Peyer's patch (tissue), 4 donors: ENCODE measurements around the gene ARL2BP. TPM values are rescaled to one million over a fixed set of nuclear protein-coding genes. Genes with fewer than 3 reads are reported as not detected.
"Not testable (repeated sequence)": the region's sequence is repeated elsewhere in the genome, so short reads cannot be mapped to it uniquely, and the experiment has no call there.

Source experiments
- DNase-seq, 3 donors: peaks; one replicate each; pipeline ENCODE4 v3.0.0-alpha.2; 2017 to 2019
- H3K27ac ChIP-seq, 4 donors: fragments of 200-600 bp; sonication (generic); one replicate each; pipeline ENCODE4 v1.5.1; 2016 to 2019
- H3K27me3 ChIP-seq, 2 donors: fragments of 200-600 bp; sonication (generic); one replicate each; pipeline ENCODE4 v1.5.1; 2019
- H3K36me3 ChIP-seq, 3 donors: fragments of 200-600 bp; sonication (generic); one replicate each; pipeline ENCODE4 v1.5.1; 2016 to 2019
- H3K4me1 ChIP-seq, 4 donors: fragments of 200-600 bp; sonication (generic); one replicate each; pipeline ENCODE4 v1.5.1; 2016 to 2019
- H3K4me3 ChIP-seq, 4 donors: fragments of 200-600 bp; sonication (generic); 1 replicate in 3 of 4; 2 replicates in 1 of 4; pipeline ENCODE4 v1.5.1; 2016 to 2019; ENCODE audit warnings: mild to moderate bottlenecking in 1 of 4
- H3K9me3 ChIP-seq, 4 donors: fragments of 200-600 bp; sonication (generic); one replicate each; pipeline ENCODE4 v1.5.1; 2016 to 2019; ENCODE audit warnings: mild to moderate bottlenecking in 1 of 4
- POLR2A ChIP-seq, 2 donors: fragments of 450-650 bp; IDR thresholded peaks; one replicate each; pipeline ENCODE4 v1.5.1; 2017; ENCODE audit warnings: antibody characterized with exemption in 2 of 2, mild to moderate bottlenecking in 2 of 2, moderate library complexity in 2 of 2
- total RNA-seq, 4 donors: library from RNA; depleted of rRNA; stranded (reverse); fragments of >200 nt; gene quantifications; one replicate each; pipeline ENCODE4 v1.1.0, GENCODE V29; 2016
- TF ChIP-seq, protein P1 (sequence below), 6 experiments: fragments of 450-650 bp in 4 of 6; fragments of 200-600 bp in 2 of 6; sonication (generic) in 1 of 6; IDR thresholded peaks; one replicate each; pipeline ENCODE4 v1.5.1; 2017 to 2019; ENCODE audit warnings: antibody characterized with exemption in 6 of 6, mild to moderate bottlenecking in 3 of 6, moderate library complexity in 1 of 6

ARL2BP gene
- total RNA-seq = 10 to 100 TPM; 25.2 to 55.3 (median 31.5) TPM

DNA sequence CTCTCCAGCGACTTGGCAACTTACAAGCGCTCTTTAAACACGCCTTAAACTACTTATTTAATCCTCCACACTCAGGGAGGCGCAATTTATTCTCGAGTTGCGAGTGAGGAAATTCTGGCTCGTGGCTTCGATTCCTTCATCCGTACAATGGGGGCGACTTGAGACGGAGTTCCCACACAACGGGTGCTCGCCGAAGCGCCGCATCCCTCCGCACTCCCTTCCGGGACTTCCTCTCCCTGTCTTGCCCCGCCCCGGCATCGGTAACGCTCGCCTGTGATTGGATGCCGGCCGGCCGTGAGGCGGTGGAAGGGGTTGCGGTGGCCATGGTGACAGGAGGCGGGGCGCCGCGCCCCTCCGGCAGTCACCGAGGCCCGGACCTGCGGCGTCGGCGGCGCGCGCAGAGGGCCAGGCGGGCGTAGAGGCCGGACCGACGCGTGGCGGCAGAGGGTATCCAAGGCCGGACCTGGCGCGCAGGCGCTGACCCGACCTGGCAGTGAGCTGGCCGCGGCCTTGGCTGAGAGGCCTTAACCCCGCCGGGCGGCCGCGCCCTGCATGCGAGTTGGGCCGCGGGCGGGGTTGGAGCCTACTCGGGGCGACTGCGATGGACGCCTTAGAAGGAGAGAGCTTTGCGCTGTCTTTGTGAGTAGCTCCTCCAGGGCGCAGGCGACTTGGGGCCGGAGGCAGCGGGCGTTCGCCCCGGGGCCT, at the start of gene ARL2BP:
Gene ARL2BP, plus strand, starts transcription at position 493 of the 705 bp plus-strand sequence. Its CDS starts 109 bp downstream, at position 602.
- H3K27ac ChIP-seq = peak within 1 kb of the TSS; percentile 87 to 95 (median 88)
- TF ChIP-seq, protein P1, sequence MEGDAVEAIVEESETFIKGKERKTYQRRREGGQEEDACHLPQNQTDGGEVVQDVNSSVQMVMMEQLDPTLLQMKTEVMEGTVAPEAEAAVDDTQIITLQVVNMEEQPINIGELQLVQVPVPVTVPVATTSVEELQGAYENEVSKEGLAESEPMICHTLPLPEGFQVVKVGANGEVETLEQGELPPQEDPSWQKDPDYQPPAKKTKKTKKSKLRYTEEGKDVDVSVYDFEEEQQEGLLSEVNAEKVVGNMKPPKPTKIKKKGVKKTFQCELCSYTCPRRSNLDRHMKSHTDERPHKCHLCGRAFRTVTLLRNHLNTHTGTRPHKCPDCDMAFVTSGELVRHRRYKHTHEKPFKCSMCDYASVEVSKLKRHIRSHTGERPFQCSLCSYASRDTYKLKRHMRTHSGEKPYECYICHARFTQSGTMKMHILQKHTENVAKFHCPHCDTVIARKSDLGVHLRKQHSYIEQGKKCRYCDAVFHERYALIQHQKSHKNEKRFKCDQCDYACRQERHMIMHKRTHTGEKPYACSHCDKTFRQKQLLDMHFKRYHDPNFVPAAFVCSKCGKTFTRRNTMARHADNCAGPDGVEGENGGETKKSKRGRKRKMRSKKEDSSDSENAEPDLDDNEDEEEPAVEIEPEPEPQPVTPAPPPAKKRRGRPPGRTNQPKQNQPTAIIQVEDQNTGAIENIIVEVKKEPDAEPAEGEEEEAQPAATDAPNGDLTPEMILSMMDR (IDR thresholded peaks at IDR 0.05) = no peak
- TF ChIP-seq POLR2A (IDR thresholded peaks at IDR 0.05) = peak; percentile 78 to 90
- H3K4me1 ChIP-seq = peaks cover 0 to 9% (median 0%) of the 10 kb centered on the region in 4 donors
- peaks cover 0 to 30% (median 0%) of the 10 kb centered on the region in 3 donors for H3K36me3 ChIP-seq
- peak within 1 kb of the TSS; percentile 69 to 90 (median 74) for H3K4me3 ChIP-seq
- no peaks in the 10 kb centered on the region for H3K27me3 ChIP-seq
- no peaks in the 10 kb centered on the region for H3K9me3 ChIP-seq
- DNase-seq = peak; percentile 98 to 99 (median 99)

DNA sequence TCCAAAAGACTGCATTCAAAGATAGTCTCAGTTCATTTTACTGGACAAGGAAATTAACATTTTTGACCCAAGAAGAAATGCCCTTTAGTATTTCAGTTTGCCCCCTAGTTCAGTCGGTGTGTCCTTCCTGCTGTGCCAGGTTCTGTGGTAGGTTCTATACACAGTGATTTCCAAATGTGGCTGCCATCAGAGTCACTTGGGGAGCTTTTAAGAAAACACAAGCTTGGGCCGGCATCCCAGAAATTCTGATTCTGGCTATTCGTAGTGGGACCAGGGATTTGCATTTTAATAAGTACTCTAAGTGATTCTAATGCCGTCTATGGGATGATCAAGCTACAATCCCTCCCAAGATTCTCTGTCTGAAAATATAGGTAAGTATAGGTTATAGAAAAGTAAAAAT, 48.8 kb upstream of the ARL2BP start:
- Histone ChIP-seq H3K9me3 (no peaks in the 10 kb centered on the region), H3K4me1 (peaks cover 0 to 15% (median under 1%) of the 10 kb centered on the region in 4 donors)

DNA sequence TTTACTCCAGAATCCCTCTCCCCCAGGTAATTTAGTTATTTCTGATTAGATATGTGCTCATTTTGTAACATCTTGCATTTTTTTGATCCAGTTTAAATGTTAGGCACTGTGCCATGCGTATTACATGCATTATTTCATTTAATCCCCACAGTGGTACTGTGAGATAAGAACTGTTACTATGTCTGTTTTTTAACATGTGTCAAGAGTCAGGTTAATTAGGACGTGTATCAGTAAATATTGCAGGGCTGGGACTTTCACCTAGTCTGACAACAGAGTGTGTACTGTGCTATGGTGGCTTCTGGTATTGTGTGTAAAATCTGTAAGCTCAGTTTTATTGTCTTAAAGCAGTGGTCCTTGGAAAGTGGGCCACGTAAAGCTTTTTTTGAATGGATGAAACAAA, 48.3 kb upstream of the ARL2BP start:
- no peak for DNase-seq
- Histone ChIP-seq H3K4me3 (no peak overlapping the region), H3K4me1 (peaks cover 0 to 14% (median 0%) of the 10 kb centered on the region in 4 donors), H3K27ac (no peak overlapping the region), H3K9me3 (no peaks in the 10 kb centered on the region), H3K27me3 (no peaks in the 10 kb centered on the region), H3K36me3 (no peaks in the 10 kb centered on the region)
- TF ChIP-seq, protein P1 (IDR thresholded peaks at IDR 0.05) = no peak
- TF ChIP-seq POLR2A (IDR thresholded peaks at IDR 0.05) = no peak

More for the DNA sequence above, 48.8 kb upstream of the ARL2BP start:
- Histone ChIP-seq H3K4me3 (no peak overlapping the region), H3K36me3 (no peaks in the 10 kb centered on the region), H3K27me3 (no peaks in the 10 kb centered on the region), H3K27ac (no peak overlapping the region)
- DNase-seq = no peak
- TF ChIP-seq POLR2A (IDR thresholded peaks at IDR 0.05) = no peak
- TF ChIP-seq, protein P1 (IDR thresholded peaks at IDR 0.05) = no peak

DNA sequence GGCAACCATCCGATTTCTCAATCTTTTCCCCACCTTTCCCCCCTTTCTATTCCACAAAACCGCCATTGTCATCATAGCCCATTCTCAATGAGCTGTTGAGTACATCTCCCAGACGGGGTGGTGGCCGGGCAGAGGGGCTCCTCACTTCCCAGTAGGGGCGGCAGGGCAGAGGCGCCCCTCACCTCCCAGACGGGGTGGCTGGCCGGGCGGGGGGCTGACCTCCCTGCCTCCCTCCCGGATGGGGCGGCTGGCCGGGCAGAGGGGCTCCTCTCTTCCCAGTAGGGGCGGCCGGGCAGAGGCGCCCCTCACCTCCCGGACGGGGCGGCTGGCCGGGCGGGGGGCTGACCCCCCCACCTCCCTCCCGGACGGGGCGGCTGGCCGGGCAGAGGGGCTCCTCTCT, 44.7 kb upstream of the ARL2BP start:
- DNase-seq, H3K27ac ChIP-seq, H3K9me3 ChIP-seq, H3K36me3 ChIP-seq, H3K27me3 ChIP-seq, H3K4me3 ChIP-seq, H3K4me1 ChIP-seq: not testable (repeated sequence)

DNA sequence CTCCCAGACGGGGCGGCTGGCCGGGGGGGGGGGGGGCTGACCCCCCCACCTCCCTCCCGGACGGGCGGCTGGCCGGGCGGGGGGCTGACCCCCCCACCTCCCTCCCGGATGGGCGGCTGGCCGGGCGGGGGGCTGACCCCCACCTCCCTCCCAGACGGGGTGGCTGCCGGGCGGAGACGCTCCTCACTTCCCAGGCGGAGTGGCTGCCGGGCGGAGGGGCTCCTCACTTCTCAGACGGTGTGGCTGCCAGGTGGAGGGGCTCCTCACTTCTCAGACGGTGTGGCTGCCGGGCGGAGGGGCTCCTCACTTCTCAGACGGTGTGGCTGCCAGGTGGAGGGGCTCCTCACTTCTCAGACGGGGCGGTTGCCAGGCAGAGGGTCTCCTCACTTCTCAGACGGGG, 44.1 kb upstream of the ARL2BP start:
- DNase-seq, H3K4me1 ChIP-seq, H3K4me3 ChIP-seq, H3K9me3 ChIP-seq, H3K27me3 ChIP-seq, H3K27ac ChIP-seq: not testable (repeated sequence)
- peaks cover 0 to 15% (median 3%) of the 10 kb centered on the region in 3 donors for H3K36me3 ChIP-seq

DNA sequence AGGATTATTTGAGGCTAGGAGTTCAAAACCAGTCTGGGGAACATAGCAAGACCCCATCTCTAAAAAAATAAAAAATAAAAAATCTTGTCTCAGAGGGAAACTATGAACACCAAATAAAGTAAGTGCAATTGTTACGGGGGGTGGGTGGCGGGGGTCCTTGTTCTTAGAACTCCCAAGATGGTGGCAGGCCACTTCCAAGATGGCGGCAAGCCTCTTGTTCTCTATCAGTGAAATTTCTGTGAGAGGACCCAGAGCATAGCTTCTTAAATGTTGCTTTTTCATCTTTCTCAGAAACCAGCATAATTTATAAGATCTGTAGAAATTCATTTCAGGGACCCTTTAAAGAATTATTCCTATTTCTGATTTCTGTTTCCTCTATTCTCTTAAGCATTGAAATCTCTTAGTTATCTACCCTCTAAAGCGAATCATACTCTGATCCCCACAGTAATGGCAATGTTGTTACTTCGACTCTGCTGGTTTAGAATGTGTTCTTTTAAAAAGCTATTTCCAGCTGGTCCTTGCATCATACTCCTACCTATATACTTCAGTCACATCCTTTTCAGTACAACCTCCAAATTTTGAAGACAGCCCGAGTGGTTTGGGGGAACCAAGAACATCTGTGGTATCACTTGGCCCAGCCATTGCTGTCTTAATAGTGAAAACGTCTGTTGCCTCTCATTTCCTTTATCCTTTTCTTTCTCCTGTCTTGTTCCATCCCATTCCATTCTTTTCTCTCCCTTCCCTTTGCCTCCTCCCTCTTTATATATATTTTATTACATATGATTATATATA, 42.8 kb upstream of the ARL2BP start:
- H3K27me3 ChIP-seq = no peaks in the 10 kb centered on the region
- no peak overlapping the region for H3K4me3 ChIP-seq
- H3K4me1 ChIP-seq = no peaks in the 10 kb centered on the region
- DNase-seq = no peak
- no peak overlapping the region for H3K27ac ChIP-seq
- TF ChIP-seq, protein P1 (IDR thresholded peaks at IDR 0.05) = no peak
- no peak for TF ChIP-seq POLR2A (IDR thresholded peaks at IDR 0.05)
- peaks cover 0 to 27% (median 3%) of the 10 kb centered on the region in 3 donors for H3K36me3 ChIP-seq
- H3K9me3 ChIP-seq = no peaks in the 10 kb centered on the region
